OCI-LY3 (cell line): Measurements from ENCODE around the gene CEBPG.

Experiments used
- EZH2phosphoT487 ChIP-seq: fragments of 200-600 bp; shearing (Covaris generic); IDR thresholded peaks from 2 replicates; pipeline ENCODE4 v1.6.1; 2018; ENCODE audit warnings: antibody characterized with exemption, mixed run types, low read depth
- TF ChIP-seq, protein P1 (sequence below): fragments of 200-600, 300-600 bp; sonication (generic); IDR thresholded peaks from 2 replicates; pipeline ENCODE4 v1.5.1; 2014; ENCODE audit warnings: antibody characterized with exemption, low read length, low read depth

DNA sequence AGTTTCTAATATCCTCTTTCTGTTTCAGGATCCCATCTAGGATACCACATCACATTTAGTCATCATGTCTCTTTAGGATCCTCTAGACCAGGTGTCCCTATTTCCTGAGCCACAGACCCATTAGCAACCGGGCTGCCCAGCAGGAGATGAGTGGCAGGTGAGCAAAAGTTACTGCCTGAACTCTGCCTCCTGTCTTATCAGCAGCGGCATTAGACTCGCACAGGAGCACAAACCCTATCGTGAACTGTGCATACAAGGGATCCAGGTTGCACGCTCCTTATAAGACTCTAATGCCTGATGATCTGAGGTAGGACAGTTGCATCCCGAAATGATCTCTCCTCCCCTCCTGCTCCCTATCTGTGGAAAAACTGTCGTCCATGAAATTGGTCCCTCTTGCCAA, 7.8 kb upstream of the CEBPG start:
- TF ChIP-seq, protein P1, sequence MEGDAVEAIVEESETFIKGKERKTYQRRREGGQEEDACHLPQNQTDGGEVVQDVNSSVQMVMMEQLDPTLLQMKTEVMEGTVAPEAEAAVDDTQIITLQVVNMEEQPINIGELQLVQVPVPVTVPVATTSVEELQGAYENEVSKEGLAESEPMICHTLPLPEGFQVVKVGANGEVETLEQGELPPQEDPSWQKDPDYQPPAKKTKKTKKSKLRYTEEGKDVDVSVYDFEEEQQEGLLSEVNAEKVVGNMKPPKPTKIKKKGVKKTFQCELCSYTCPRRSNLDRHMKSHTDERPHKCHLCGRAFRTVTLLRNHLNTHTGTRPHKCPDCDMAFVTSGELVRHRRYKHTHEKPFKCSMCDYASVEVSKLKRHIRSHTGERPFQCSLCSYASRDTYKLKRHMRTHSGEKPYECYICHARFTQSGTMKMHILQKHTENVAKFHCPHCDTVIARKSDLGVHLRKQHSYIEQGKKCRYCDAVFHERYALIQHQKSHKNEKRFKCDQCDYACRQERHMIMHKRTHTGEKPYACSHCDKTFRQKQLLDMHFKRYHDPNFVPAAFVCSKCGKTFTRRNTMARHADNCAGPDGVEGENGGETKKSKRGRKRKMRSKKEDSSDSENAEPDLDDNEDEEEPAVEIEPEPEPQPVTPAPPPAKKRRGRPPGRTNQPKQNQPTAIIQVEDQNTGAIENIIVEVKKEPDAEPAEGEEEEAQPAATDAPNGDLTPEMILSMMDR, result no peak
- no peak for TF ChIP-seq EZH2phosphoT487
